Memory B cell (primary cell): ENCODE results near the gene NECTIN1.

ENCODE experiments used
- ATAC-seq: fragments of 150-1000 bp; cut with Tn5 transposase; 2 replicates; pipeline ENCODE4 v1.10.0; 2021; ENCODE audit warnings: low read depth, mild to moderate bottlenecking, moderate library complexity
- DNase-seq, 2 donors: peaks; one replicate each; pipeline ENCODE4 v3.0.0; 2022; ENCODE audit warnings: low spot score in 2 of 2
- H3K27ac Mint-ChIP-seq: one replicate; pipeline ENCODE4 v1.8.0; 2022; ENCODE audit warnings: mild to moderate bottlenecking, moderate library complexity, mixed read lengths
- H3K27me3 Mint-ChIP-seq: one replicate; pipeline ENCODE4 v1.8.0; 2022; ENCODE audit warnings: mixed read lengths
- H3K36me3 Mint-ChIP-seq: one replicate; pipeline ENCODE4 v1.8.0; 2022; ENCODE audit warnings: mild to moderate bottlenecking, mixed read lengths
- H3K4me1 Mint-ChIP-seq: one replicate; pipeline ENCODE4 v1.8.0; 2022; ENCODE audit warnings: mixed read lengths
- H3K4me3 Mint-ChIP-seq: one replicate; pipeline ENCODE4 v1.8.0; 2022; ENCODE audit warnings: mild to moderate bottlenecking, moderate library complexity, mixed read lengths
- H3K9me3 Mint-ChIP-seq: one replicate; pipeline ENCODE4 v1.8.0; 2022; ENCODE audit warnings: mixed read lengths

The NECTIN1 gene

GRCh38 chr11:119747868-119748660 lies 19.1 kb upstream of the NECTIN1 start:
- Mint-ChIP-seq H3K9me3 (no peaks in the 10 kb centered on the region), H3K4me1 (peaks cover 15% of the 10 kb centered on the region), H3K36me3 (no peaks in the 10 kb centered on the region), H3K27ac (peak overlapping the region; percentile 35), H3K27me3 (peaks cover 23% of the 10 kb centered on the region), H3K4me3 (no peak overlapping the region)
- DNase-seq = no peak
- ATAC-seq = no peak

GRCh38 chr11:119745776-119746535 lies 17.0 kb upstream of the NECTIN1 start:
- DNase-seq = no peak
- H3K9me3 Mint-ChIP-seq = no peaks in the 10 kb centered on the region
- H3K27me3 Mint-ChIP-seq = peaks cover 34% of the 10 kb centered on the region
- H3K36me3 Mint-ChIP-seq = no peaks in the 10 kb centered on the region
- H3K4me3 Mint-ChIP-seq = no peak overlapping the region
- no peak overlapping the region for H3K27ac Mint-ChIP-seq
- ATAC-seq = no peak
- peaks cover 8% of the 10 kb centered on the region for H3K4me1 Mint-ChIP-seq

- Mint-ChIP-seq H3K27ac (no peak overlapping the region), H3K4me1 (peaks cover 8% of the 10 kb centered on the region), H3K9me3 (no peaks in the 10 kb centered on the region), H3K27me3 (peaks cover 36% of the 10 kb centered on the region), H3K36me3 (no peaks in the 10 kb centered on the region), H3K4me3 (no peak overlapping the region)
- DNase-seq (no peak), ATAC-seq (no peak)
Measured at GRCh38 chr11:119745112-119745511, 16.1 kb upstream of the NECTIN1 start.

GRCh38 chr11:119744577-119744976 lies 15.6 kb upstream of the NECTIN1 start:
- Mint-ChIP-seq H3K4me3 (no peak overlapping the region), H3K9me3 (no peaks in the 10 kb centered on the region), H3K36me3 (no peaks in the 10 kb centered on the region), H3K4me1 (peaks cover 8% of the 10 kb centered on the region), H3K27me3 (peaks cover 38% of the 10 kb centered on the region), H3K27ac (no peak overlapping the region)
- DNase-seq (no peak), ATAC-seq (no peak)

- DNase-seq (no peak), ATAC-seq (no peak)
- H3K4me1 Mint-ChIP-seq = peaks cover 8% of the 10 kb centered on the region
- H3K36me3 Mint-ChIP-seq = no peaks in the 10 kb centered on the region
- peaks cover 37% of the 10 kb centered on the region for H3K27me3 Mint-ChIP-seq
- H3K9me3 Mint-ChIP-seq = no peaks in the 10 kb centered on the region
- no peak overlapping the region for H3K27ac Mint-ChIP-seq
- H3K4me3 Mint-ChIP-seq = no peak overlapping the region
Measured at GRCh38 chr11:119743006-119743405, 14.0 kb upstream of the NECTIN1 start.

GRCh38 chr11:119742263-119742861 lies 13.4 kb upstream of the NECTIN1 start:
- Mint-ChIP-seq H3K27ac (no peak overlapping the region), H3K4me1 (peaks cover 8% of the 10 kb centered on the region), H3K9me3 (no peaks in the 10 kb centered on the region), H3K27me3 (peaks cover 38% of the 10 kb centered on the region), H3K36me3 (no peaks in the 10 kb centered on the region), H3K4me3 (no peak overlapping the region)
- DNase-seq (no peak), ATAC-seq (peak; percentile 8)

GRCh38 chr11:119741369-119742262 lies 12.6 kb upstream of the NECTIN1 start:
- DNase-seq = peak; percentile 43 to 64
- Mint-ChIP-seq H3K27me3 (peaks cover 41% of the 10 kb centered on the region), H3K36me3 (no peaks in the 10 kb centered on the region), H3K4me3 (no peak overlapping the region), H3K4me1 (peaks cover 8% of the 10 kb centered on the region), H3K27ac (peak overlapping the region; percentile 58), H3K9me3 (no peaks in the 10 kb centered on the region)
- peak; percentile 83 for ATAC-seq

GRCh38 chr11:119739975-119740374 lies 11.0 kb upstream of the NECTIN1 start:
- H3K27ac Mint-ChIP-seq = no peak overlapping the region
- peaks cover 39% of the 10 kb centered on the region for H3K27me3 Mint-ChIP-seq

GRCh38 chr11:119739021-119739703 lies 10.2 kb upstream of the NECTIN1 start:
- Mint-ChIP-seq H3K9me3 (no peaks in the 10 kb centered on the region), H3K4me3 (no peak overlapping the region), H3K4me1 (peaks cover 8% of the 10 kb centered on the region), H3K27ac (no peak overlapping the region), H3K27me3 (peaks cover 35% of the 10 kb centered on the region), H3K36me3 (no peaks in the 10 kb centered on the region)
- ATAC-seq (no peak), DNase-seq (no peak)

More at GRCh38 chr11:119739975-119740374, 11.0 kb upstream of the NECTIN1 start:
- ATAC-seq (no peak), DNase-seq (no peak)
- Mint-ChIP-seq H3K4me3 (no peak overlapping the region), H3K4me1 (peaks cover 8% of the 10 kb centered on the region), H3K9me3 (no peaks in the 10 kb centered on the region), H3K36me3 (no peaks in the 10 kb centered on the region)

GRCh38 chr11:119738059-119738439 lies 9.0 kb upstream of the NECTIN1 start:
- Mint-ChIP-seq H3K27ac (no peak overlapping the region), H3K27me3 (peaks cover 36% of the 10 kb centered on the region), H3K4me1 (peaks cover 8% of the 10 kb centered on the region), H3K4me3 (no peak overlapping the region), H3K9me3 (no peaks in the 10 kb centered on the region), H3K36me3 (no peaks in the 10 kb centered on the region)
- no peak for ATAC-seq
- DNase-seq = no peak

GRCh38 chr11:119737366-119738058 lies 8.5 kb upstream of the NECTIN1 start:
- H3K4me1 Mint-ChIP-seq = peaks cover 7% of the 10 kb centered on the region
- no peaks in the 10 kb centered on the region for H3K36me3 Mint-ChIP-seq
- peaks cover 32% of the 10 kb centered on the region for H3K27me3 Mint-ChIP-seq
- ATAC-seq = no peak
- H3K4me3 Mint-ChIP-seq = no peak overlapping the region
- no peak for DNase-seq
- H3K27ac Mint-ChIP-seq = no peak overlapping the region
- H3K9me3 Mint-ChIP-seq = no peaks in the 10 kb centered on the region

- Mint-ChIP-seq H3K27ac (no peak overlapping the region), H3K4me1 (peaks cover 2% of the 10 kb centered on the region), H3K4me3 (no peak overlapping the region), H3K27me3 (peaks cover 32% of the 10 kb centered on the region), H3K36me3 (no peaks in the 10 kb centered on the region), H3K9me3 (no peaks in the 10 kb centered on the region)
- DNase-seq (no peak), ATAC-seq (no peak)
Measured at GRCh38 chr11:119734788-119735187, 5.8 kb upstream of the NECTIN1 start.
